ENCODE results near the gene PSORS1C1. TPM values are rescaled to one million over a fixed set of nuclear protein-coding genes. Genes with fewer than 3 reads are reported as not detected.

PSORS1C1 gene
- total RNA-seq, 1 donor from 2014 or later = 8.2 TPM

DNA sequence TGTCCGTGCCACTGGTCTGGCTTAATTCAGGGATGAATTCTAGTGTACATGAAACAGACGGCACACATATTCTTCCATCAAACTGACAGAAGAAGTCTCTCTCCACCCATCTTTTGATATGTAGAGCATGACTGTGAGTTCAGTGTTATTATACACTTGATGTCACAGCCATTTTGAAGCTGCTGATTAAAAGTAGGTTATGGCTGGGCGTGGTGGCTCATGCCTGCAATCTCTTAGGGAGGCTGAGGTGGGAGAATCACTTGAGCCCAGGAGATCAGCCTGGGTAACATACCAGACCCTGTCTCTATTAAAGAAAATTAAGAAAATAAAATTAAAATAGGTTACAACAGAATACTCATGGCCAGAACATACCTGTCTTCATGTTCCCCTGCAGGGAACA, 22.9 kb upstream of the PSORS1C1 start:
- DNase-seq (no peak), ATAC-seq (no peak)
- Histone ChIP-seq H3K4me1 (peaks cover 14% of the 10 kb centered on the region), H3K36me3 (no peaks in the 10 kb centered on the region), H3K27ac (no peak overlapping the region), H3K27me3 (no peaks in the 10 kb centered on the region), H3K4me3 (no peak overlapping the region), H3K9me3 (no peaks in the 10 kb centered on the region)
- intact Hi-C loops (cut with DNase I) = no loop called here
- TF ChIP-seq, protein P1, sequence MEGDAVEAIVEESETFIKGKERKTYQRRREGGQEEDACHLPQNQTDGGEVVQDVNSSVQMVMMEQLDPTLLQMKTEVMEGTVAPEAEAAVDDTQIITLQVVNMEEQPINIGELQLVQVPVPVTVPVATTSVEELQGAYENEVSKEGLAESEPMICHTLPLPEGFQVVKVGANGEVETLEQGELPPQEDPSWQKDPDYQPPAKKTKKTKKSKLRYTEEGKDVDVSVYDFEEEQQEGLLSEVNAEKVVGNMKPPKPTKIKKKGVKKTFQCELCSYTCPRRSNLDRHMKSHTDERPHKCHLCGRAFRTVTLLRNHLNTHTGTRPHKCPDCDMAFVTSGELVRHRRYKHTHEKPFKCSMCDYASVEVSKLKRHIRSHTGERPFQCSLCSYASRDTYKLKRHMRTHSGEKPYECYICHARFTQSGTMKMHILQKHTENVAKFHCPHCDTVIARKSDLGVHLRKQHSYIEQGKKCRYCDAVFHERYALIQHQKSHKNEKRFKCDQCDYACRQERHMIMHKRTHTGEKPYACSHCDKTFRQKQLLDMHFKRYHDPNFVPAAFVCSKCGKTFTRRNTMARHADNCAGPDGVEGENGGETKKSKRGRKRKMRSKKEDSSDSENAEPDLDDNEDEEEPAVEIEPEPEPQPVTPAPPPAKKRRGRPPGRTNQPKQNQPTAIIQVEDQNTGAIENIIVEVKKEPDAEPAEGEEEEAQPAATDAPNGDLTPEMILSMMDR (IDR thresholded peaks at IDR 0.05) = no peak

DNA sequence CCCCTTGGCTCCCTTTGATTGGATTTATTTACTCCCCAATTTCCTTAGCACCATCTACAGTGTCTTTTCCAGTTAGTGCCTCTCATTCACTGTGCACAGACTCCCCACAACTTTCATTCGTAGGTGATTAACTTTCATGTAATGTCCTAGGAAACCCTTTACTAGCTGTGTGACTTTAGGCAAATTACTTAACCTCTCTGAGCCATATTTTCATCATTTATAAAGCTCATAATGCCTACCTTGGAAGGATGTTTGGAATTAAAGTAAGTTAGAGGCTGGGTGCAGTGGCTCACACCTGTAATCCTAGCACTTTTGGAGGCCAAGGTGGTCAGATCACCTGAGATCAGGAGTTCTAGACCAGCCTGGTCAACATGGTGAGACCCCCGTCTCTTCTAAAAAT, 22.4 kb upstream of the PSORS1C1 start:
- no peaks in the 10 kb centered on the region for H3K9me3 ChIP-seq
- DNase-seq = no peak
- H3K4me3 ChIP-seq = no peak overlapping the region
- no peak for ATAC-seq
- peaks cover 8% of the 10 kb centered on the region for H3K4me1 ChIP-seq
- H3K27ac ChIP-seq = no peak overlapping the region
- intact Hi-C loops (cut with DNase I) = no loop called here
- TF ChIP-seq, protein P1 (IDR thresholded peaks at IDR 0.05) = no peak
- no peaks in the 10 kb centered on the region for H3K36me3 ChIP-seq
- H3K27me3 ChIP-seq = no peaks in the 10 kb centered on the region

DNA sequence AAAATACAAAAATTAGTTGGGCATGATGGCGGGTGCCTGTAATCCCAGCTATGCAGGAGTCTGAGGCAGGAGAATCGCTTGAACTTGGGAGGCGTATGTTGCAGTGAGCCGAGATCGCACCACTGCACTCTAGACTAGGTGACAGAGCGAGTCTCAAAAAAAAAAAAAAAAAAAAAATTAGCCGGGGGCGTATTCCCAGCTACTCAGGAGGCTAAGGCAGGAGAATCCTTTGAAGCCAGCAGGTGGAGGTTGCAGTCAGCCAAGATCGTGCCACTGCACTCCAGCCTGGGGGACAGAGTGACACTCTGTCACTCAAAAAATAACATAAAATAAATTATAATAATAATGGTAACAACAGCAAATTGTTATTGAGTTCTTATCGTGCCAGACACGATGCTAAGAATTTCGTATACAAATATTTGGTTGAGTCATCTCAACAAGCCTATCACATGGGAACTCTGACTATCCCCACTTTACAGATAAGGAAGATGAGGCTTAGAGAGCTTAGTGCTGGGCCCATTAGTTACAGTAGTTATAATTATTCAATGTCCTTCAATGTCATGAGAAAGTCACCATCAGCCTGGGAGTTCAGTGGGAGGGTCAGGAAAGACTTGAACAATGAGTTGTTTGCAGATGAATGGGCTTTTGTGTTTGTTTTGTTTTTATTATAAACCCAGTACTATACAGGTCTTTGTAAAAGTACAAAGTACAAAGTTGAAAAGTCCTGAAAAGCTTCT, 21.7 kb upstream of the PSORS1C1 start:
- Histone ChIP-seq H3K4me3 (no peak overlapping the region), H3K36me3 (no peaks in the 10 kb centered on the region), H3K27ac (no peak overlapping the region), H3K27me3 (no peaks in the 10 kb centered on the region), H3K4me1 (peaks cover 5% of the 10 kb centered on the region), H3K9me3 (no peaks in the 10 kb centered on the region)
- ATAC-seq (no peak), DNase-seq (no peak)
- TF ChIP-seq, protein P1 (IDR thresholded peaks at IDR 0.05) = no peak
- intact Hi-C loops (cut with DNase I) = no loop called here

DNA sequence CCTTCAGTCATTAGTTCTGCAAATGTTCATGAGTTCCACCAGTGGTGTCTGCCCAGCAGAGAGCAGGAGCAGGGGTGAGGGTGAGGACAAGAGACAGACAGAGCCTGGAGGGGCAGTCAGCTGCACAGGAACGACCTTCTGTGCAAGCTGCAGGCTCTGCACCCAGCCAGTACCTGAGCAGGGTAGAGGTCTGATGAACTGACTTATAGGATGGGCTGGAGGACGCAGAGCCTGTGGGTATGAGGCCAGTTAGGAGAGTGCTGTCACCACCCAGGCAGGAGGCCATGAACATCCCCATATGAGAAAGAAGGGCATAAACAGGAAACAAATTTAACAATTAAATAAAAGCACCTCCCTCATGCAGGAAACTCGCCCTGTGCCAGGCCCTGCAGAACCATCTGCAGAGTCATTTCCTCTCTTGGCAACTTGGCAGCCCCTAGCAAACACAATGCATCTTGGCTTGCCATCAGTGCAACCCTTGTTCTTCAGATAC, 20.2 kb upstream of the PSORS1C1 start:
- no peaks in the 10 kb centered on the region for H3K9me3 ChIP-seq
- no peaks in the 10 kb centered on the region for H3K27me3 ChIP-seq
- TF ChIP-seq, protein P1 (IDR thresholded peaks at IDR 0.05) = no peak
- ATAC-seq = peak; percentile 55
- H3K4me1 ChIP-seq = peaks cover 5% of the 10 kb centered on the region
- peak overlapping the region; percentile 47 for H3K27ac ChIP-seq
- intact Hi-C loops (cut with DNase I) = no loop called here
- no peak for DNase-seq
- no peaks in the 10 kb centered on the region for H3K36me3 ChIP-seq
- H3K4me3 ChIP-seq = no peak overlapping the region

DNA sequence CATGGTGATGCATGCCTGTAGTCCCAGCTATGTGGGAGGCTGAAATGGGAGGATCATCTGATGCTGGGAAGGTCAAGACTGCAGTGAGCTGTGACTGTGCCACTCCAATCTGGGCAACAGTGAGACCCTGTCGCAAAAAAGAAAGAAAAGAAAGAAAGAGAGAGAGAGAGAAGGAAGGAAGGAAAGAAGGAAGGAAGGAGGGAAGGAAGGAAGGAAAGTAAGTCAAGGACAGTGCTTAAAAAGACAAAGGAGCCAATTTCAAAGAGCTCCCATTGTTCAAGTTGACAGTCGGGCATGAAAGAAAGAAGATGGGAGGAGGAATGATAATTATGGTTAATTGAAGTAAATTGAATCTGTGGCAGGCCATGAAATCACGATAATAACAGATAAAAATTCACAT, 18.4 kb upstream of the PSORS1C1 start:
- intact Hi-C loops (cut with DNase I) = no loop called here
- H3K27ac ChIP-seq = no peak overlapping the region

More for the DNA sequence above, 18.4 kb upstream of the PSORS1C1 start:
- Histone ChIP-seq H3K36me3 (no peaks in the 10 kb centered on the region), H3K27me3 (no peaks in the 10 kb centered on the region), H3K9me3 (no peaks in the 10 kb centered on the region), H3K4me3 (no peak overlapping the region), H3K4me1 (peaks cover 5% of the 10 kb centered on the region)
- TF ChIP-seq, protein P1 (IDR thresholded peaks at IDR 0.05) = no peak
- ATAC-seq = no peak
- no peak for DNase-seq

Data from upper lobe of right lung (tissue), 1 donor.